HG03060 (cell line): ENCODE data around the gene DCAF12L2.
"Not testable (repeated sequence)": the region's sequence is repeated elsewhere in the genome, so short reads cannot be mapped to it uniquely, and the experiment has no call there.

Experiments used
- ATAC-seq: cut with Tn5 transposase; IDR thresholded peaks from one replicate; pipeline ENCODE4 v1.9.1; 2021; ENCODE audit warnings: low read depth, moderate number of reproducible peaks; ENCODE audit not compliant: unreplicated experiment

Gene DCAF12L2

GRCh38 chrX:126165721-126166461 is at the start of gene DCAF12L2:
TSS of gene DCAF12L2 (minus strand) at chrX:126166289. CDS start at chrX:126165924, 365 bp downstream.
- ATAC-seq = no peak

DNA sequence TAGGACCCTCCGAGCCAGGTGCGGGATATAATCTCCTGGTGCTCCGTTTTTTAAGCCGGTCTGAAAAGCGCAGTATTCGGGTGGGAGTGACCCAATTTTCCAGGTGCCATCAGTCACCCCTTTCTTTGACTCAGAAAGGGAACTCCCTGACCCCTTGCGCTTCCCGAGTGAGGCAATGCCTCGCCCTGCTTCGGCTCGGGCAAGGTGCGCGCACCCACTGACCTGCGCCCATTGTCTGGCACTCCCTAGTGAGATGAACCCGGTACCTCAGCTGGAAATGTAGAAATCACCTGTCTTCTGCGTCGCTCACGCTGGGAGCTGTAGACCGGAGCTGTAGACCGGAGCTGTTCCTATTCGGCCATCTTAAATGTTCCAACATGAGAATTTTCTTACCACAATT is 24.8 kb upstream of the DCAF12L2 start:
- not testable (repeated sequence) for ATAC-seq

DNA sequence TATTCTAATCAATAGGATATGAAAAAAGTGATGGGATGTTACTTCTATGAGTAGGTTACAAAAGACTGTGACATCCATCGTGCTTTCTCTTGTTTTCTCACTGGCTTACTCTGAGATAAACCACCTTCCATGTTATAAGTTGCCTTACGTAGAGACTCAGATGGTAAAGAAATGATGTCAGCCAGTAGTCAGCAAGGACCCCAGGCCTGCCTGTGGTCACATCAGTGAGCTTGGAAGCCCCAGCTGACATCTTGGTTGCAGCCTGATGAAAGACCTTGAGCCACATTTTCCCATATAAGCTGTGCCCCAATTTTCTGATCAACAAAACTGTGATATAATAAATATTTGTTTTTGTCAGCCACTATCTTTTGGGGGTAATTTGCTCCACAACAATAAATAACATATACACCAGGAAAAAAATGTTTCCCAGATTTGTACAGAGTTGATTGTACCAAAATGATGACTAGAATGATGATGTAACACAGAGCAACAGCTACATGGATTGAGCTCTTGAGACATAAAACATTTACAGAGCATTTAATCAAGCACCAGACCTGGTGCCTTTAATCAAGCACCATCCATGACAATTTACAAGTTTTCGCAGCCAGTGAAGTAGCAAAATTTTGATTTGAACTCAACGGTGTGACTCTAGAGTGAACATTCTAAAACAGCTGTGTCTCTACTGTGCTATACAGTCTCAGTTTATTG is 11.2 kb upstream of the DCAF12L2 start:
- no peak for ATAC-seq

DNA sequence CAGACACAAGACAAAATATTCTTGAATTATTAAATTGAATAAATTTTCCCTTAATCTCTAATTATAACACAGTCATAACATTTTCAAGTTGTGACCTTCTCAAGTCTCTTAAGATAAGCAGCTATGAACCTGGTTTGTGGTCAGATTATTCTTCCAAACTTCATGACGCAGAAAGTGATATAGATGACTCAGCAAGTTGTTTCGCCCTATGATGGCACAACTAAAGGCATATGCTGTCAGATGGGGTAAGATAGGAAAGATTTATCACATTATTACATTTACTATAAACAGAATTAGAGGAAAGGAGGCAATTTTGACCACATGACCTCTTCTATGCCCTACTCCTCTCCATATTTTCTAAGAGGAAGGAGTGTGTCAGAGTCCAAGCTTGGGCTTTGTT is 4.6 kb upstream of the DCAF12L2 start:
- no peak for ATAC-seq

DNA sequence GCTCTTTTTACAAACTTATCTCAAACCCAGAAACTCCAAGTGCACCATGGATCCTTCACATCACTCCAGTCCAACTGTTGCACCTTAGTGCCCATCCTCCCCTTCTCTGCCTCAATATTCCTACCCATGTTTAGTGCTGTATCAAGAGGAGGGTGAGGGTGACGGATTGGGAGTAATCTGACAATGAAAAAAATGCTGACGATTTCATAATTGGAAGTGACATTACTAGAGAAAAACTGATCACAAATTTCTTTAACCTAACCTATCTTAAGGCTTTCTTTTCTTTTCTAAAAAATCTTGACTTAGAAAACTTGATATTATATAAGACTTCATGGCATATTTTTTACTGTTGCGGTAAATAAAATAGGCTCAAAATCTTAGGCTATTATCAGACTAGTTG is 1.5 kb upstream of the DCAF12L2 start:
- ATAC-seq = no peak

- ATAC-seq = no peak
These were observed 728 bp downstream of the DCAF12L2 start for GRCh38 chrX:126165401-126165720.

GRCh38 chrX:126164689-126165400 is 1.2 kb downstream of the DCAF12L2 start:
- no peak for ATAC-seq

DNA sequence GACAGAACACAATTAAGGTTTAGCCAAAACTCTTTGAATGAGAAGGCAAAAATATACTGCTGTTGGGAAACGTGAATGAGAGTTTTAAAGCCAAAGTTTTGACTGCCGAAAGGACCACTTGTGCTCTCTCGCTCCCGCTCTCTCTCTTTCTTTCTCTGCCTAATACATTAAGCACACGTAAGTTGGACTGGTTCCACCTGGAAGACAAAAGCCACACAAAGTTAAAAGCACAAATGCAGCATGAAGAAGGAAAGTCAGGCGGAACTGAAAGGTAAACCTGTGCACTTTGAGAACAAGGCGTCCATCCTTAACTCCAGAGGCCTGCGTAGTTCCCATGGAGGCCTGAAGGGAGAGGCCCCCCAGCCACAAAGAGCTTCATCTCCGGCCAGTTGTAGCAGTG is 1.9 kb downstream of the DCAF12L2 start:
- no peak for ATAC-seq

DNA sequence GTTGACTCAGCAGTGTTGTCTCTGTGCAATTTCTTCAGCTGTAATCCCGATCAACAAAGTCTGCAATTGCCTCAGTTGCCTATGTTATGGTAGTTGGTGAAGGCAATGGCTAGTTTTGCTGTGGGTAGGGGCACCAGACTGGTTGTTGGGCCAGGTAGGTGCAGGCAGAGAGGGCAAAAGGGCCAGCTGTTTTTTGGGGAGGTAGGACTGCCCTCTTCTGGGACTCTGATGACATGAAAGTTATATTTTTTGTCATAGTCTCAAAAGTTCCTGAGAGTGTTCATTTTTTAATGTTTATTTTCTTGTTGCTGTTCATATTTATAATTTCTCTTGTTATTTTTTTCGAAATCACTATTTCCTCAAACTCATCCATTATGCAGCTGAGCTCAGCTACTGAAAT is 25.1 kb downstream of the DCAF12L2 start:
- ATAC-seq = no peak

DNA sequence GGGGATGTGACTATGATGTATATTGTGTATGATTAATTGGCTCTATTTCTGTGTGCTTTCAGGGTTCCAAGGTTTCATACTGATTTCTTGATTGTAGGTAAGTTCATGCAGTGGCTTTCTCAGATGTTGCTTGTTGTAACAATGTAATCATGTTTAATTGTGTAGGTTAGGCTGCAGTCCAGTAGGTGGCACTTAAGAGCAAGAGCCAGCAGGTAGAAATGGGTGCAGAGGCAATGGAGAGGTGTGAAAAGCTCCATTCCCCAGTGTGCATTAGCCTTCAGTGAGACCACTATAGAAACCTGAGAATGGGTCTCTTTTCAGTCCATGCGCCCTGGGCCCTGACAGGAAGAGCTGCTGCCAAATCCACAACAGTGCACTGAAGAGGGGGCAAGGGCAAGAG is 28.2 kb downstream of the DCAF12L2 start:
- no peak for ATAC-seq

DNA sequence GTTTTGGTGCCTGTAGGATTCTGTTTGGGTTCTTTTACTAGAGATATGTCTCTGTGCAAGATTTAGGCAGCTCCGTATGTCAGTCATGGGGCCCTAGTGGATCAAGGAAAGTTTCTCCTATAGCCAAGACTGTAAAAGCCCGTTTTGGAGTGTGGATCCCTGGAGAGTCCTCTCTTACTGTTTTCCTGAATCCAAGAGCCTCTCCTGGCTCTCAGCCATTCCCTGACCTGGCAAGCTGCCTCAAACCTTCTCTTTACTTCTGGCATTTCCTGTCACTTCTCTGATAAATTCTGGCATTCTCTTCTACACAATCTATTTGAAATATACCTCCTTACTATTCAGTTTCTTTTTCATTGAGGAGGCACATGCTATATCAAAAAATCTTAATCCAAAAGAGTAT is 41.4 kb downstream of the DCAF12L2 start:
- ATAC-seq = no peak
